GM12892 (cell line): ENCODE results near the gene ATRN.

ENCODE experiments used
- POLR2A ChIP-seq: IDR thresholded peaks from 2 replicates; pipeline ENCODE4 v1.6.1; 2011; ENCODE audit warnings: low read depth, low read length, control low read depth
- POLR2AphosphoS5 ChIP-seq: IDR thresholded peaks from 2 replicates; pipeline ENCODE4 v1.6.1; 2011; ENCODE audit warnings: low read depth, low read length, control low read depth

- no peak for TF ChIP-seq POLR2AphosphoS5
- no peak for TF ChIP-seq POLR2A
Observed at GRCh38 chr20:3559637-3560036, 88.8 kb downstream of the ATRN start.
